Activated CD8-positive, alpha-beta memory T cell treated with anti-CD3 and anti-CD28 coated beads, Interleukin-2, amount 50 U/mL, for 48 hours (primary cell): ENCODE results near the gene ITM2B.
"Not testable (repeated sequence)": the region's sequence is repeated elsewhere in the genome, so short reads cannot be mapped to it uniquely, and the experiment has no call there.

Experiments
- DNase-seq: peaks from one replicate; pipeline ENCODE4 v3.0.0-alpha.2; 2020

Gene ITM2B

DNA sequence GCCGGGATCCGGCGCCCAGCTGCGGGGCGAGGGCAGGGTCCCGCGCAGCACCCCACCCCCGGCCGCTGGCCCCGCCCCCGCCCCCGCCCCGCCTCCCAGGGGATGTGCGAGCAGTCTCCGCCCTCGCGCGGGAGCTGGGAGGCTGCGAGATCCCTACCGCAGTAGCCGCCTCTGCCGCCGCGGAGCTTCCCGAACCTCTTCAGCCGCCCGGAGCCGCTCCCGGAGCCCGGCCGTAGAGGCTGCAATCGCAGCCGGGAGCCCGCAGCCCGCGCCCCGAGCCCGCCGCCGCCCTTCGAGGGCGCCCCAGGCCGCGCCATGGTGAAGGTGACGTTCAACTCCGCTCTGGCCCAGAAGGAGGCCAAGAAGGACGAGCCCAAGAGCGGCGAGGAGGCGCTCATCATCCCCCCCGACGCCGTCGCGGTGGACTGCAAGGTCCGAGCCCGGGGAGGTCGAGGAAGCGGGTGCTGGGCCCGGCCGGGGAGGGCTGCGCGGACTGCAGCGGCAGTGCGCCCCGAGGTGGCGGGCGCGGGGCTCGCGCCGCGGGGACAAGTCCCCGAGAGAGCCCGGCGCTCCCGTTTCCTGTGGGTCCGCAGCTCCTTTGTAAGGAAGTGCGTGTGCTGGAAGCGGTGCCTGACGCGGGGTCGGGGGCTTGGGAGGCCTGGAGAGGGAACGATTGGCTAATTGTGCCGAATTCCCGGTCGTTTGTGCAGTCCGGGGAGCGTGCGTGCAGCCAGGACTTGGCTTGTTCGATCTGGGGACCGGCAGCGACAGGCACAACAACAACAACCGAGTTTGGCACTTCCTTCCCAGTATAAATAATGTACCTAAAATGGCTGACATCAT is at the start of gene ITM2B:
TSS of gene ITM2B (plus strand) at position 161 of the 843 bp plus-strand sequence. CDS start at position 316, 155 bp downstream.
- peak; percentile 82 for DNase-seq

- DNase-seq = no peak
Observed at GRCh38 chr13:48184260-48184659, 48.7 kb upstream of the ITM2B start.

DNA sequence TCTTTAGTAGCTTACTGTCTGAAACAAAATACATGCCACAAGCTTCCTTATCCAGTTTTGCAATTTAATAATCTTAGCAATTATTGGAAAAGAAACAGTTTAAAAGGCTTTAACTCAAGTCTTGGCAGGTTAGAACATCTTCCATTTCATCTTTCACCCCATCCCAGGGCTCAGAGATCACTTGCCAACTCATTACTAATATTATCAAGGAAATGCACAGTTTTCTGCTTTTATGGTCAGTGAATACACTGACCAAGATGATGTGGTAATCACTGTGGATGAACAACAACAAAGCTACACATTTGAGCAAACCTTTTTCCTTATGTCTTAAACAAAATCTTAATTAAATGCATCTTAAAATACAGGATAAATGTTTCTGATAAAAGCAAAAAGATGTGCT is 48.0 kb upstream of the ITM2B start:
- DNase-seq = no peak

DNA sequence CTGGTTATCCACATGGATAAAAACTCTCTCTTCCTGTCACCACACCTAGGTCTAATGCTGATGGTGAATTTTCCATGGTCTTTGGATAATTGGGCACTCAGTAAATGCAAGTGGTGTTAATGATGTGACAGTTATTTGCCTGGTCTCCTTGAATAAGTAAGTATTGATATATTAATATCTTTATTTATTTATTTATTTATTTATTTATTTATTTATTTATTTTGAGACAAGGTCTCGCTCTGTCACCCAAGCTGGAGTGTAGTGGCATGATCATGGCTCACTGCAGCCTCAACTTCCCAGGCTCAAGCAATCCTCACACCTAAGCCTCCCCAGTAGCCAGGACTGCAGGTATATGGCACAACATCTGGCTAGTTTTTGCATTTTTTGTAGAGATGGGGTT is 46.3 kb upstream of the ITM2B start:
- no peak for DNase-seq

- DNase-seq = no peak
Observed at GRCh38 chr13:48188131-48188530, 44.9 kb upstream of the ITM2B start.

- DNase-seq = no peak
Observed at GRCh38 chr13:48188601-48189000, 44.4 kb upstream of the ITM2B start.

DNA sequence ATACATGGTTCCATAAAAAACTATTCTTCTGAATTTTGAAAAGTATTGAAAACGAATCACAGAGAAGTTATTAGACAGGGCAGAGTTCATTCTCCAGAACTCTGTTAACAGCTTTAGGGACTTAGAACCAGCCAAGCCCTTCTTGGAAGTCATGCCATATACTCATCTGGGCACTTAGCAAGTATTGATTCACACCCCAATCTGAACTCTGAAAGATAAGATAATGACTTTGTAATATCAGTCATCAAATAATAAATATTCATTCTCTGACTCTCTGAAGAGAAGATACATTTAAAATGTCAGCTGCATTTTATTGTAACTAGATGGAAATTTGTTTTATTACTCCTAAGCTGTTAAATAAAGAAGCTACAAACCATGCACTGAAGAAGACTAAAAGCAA is 43.8 kb upstream of the ITM2B start:
- no peak for DNase-seq

GRCh38 chr13:48192411-48192935 is 40.5 kb upstream of the ITM2B start:
- no peak for DNase-seq

DNA sequence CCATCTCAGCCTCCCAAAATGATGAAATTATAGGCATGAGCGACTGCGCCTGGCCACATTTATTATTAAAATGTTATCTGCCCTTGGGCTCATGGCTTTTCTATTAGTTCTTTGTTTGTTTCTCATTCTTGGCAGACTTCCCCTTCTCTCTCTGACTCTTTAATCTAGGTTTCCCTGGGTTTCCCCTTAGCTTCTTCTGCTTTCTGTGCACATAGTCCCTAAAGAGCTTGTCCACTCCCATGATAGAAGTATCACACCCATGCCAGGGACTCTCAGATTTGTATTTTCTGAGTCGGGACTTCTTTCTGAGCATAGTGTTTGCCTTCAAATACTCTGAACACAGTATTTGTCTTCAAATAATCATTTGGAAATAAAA is 38.6 kb upstream of the ITM2B start:
- DNase-seq = no peak

GRCh38 chr13:48199404-48199946 is 33.5 kb upstream of the ITM2B start:
- DNase-seq = no peak

- DNase-seq = no peak
Observed at GRCh38 chr13:48201044-48201443, 32.0 kb upstream of the ITM2B start.

- not testable (repeated sequence) for DNase-seq
Observed at GRCh38 chr13:48207207-48207606, 25.8 kb upstream of the ITM2B start.

DNA sequence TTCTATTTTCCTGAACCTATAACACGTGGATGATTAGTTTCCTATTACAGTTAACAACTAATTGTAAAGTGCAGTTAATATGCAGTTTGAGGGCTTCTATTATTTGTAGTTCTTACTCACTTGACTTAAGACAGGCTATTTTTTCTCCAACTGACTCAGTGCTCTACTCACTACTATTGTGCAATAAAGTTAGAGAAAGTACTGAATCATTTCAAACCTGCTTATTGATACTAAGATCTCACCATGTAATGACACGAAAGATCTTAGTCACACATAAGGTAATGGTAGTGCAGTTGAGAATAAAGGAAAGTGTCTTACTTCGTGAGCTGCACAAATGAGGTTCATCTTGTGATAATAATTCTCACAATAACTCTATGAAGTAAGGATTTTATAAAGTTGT is 22.8 kb upstream of the ITM2B start:
- DNase-seq = no peak

GRCh38 chr13:48214519-48215121 is 18.4 kb upstream of the ITM2B start:
- no peak for DNase-seq

DNA sequence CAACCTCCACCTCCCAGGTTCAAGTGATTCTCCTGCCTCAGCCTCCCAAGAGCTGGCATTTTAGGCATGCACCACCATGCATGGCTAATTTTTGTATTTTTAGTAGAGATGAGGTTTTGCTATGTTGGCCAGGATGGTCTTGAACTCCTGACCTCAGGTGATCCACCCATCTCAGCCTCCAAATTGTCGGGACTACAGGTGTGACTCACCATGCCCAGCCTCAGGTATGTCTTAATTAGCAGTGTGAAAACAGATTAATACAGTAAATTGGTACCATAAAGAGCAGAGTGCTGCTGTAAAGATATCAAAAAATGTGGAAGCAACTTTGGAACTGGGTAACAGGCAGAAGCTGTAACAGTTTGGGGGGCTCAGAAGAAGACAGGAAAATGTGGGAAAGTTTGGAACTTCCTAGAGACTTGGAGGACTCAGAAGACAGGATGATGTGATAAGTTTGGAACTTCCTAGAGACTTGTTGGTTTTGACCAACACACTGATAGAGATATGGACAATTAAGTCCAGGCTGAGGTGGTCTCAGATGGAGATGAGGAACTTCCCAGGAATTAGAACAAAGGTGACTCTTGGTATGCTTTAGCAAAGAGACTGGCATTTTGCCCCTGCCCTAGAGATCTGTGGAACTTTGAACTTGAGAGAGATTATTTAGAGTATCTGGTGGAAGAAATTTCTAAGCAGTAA is 17.3 kb upstream of the ITM2B start:
- DNase-seq = not testable (repeated sequence)

DNA sequence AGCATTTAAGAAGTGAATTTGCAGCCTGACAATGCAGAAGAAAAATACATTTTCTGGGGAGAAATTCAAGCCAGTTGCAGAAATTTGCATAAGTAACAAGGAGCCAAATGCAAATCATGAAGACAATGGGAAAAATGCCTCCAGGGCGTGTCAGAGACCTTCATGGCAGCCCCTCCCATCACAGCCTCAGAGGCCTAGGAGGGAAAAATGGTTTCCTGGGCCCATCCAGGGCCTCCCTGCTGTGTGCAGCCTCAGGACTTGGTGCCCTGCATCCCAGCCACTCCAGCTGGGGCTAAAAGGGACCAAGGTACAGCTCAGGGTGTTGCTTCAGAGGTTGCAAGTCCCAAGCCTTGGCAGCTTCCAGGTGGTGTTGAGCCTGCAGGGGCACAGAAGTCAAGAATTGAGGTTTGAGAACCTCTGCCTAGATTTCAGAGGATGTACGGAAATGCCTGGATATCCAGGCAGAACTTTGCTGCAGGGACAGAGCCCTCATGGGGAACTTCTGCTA is 16.7 kb upstream of the ITM2B start:
- DNase-seq = no peak

GRCh38 chr13:48220592-48220980 is 12.4 kb upstream of the ITM2B start:
- DNase-seq = no peak

DNA sequence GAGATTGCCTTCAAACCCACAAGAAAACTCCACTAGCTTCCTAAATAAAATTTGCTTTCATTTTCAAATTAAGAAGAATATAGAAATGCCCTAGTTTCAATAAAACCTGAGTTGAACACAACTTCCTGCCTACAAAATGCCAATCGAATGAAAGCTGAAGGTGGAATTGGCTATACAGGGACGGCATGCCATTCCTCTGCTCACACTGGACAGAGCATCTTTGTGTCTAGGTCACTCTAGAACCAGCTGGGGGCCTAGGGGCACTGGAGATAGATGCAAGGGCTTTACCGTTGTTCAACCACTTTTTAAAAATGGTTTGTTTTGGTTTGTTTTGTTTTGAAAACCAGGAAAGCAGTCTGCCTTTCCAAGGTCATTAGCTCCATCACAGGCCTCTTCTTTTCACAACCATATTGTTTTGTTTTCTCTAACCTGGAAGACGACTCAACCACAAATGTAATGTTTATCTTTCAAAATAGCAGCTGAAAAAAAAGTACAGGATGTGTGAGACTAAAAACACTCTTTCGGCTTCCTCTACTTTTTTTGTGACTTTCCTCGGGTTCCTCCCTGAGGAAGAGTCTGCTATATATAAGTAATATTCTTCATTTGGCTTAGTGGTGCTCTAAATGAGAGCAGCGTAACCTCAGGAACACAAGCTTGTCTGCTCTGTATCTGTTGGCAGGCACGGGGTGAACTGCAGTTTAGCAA is 11.9 kb upstream of the ITM2B start:
- DNase-seq = no peak

GRCh38 chr13:48221686-48222187 is 11.3 kb upstream of the ITM2B start:
- DNase-seq = no peak

GRCh38 chr13:48222358-48223301 is 10.4 kb upstream of the ITM2B start:
- no peak for DNase-seq

- DNase-seq = no peak
Observed at GRCh38 chr13:48224701-48225100, 8.3 kb upstream of the ITM2B start.
